WTC11 (cell line): Measurements from ENCODE around the gene ASIC3. TPM values are rescaled to one million over a fixed set of nuclear protein-coding genes. Genes with fewer than 3 reads are reported as not detected.

ENCODE experiments used
- ATAC-seq: fragments of 200-7000 bp; cut with Tn5 transposase; 2 replicates; pipeline ENCODE4 v1.10.0; 2021; ENCODE audit warnings: mild to moderate bottlenecking, moderate library complexity
- CTCF ChIA-PET: fragments of 300-600 bp; sonication (Branson Sonifier 250); formaldehyde crosslinking; loops from one replicate; lab custom pipeline; 2021; ENCODE audit warnings: antibody characterized with exemption; lab: Charles Lee
- POLR2A ChIA-PET: fragments of 350-600 bp; sonication (Branson Sonifier 250); formaldehyde crosslinking; loops from one replicate; lab custom pipeline; 2021; ENCODE audit warnings: antibody characterized with exemption; lab: Charles Lee
- DNase-seq: peaks from one replicate; pipeline ENCODE4 v3.0.0; 2021; ENCODE audit warnings: low spot score
- H3K27ac Mint-ChIP-seq: 2 replicates; pipeline ENCODE4 v1.8.0; 2021; ENCODE audit warnings: mixed read lengths
- H3K27me3 Mint-ChIP-seq: 2 replicates; pipeline ENCODE4 v1.8.0; 2021; ENCODE audit warnings: low read depth, mild to moderate bottlenecking, moderate library complexity, mixed read lengths
- H3K36me3 Mint-ChIP-seq: 2 replicates; pipeline ENCODE4 v1.8.0; 2021; ENCODE audit warnings: mixed read lengths
- H3K4me1 Mint-ChIP-seq: 2 replicates; pipeline ENCODE4 v1.8.0; 2022; ENCODE audit warnings: mixed read lengths
- H3K4me3 Mint-ChIP-seq: 2 replicates; pipeline ENCODE4 v1.8.0; 2021; ENCODE audit warnings: mild to moderate bottlenecking, moderate library complexity, mixed read lengths
- H3K9me3 Mint-ChIP-seq: 2 replicates; pipeline ENCODE4 v1.8.0; 2021; ENCODE audit warnings: mixed read lengths
- E2F5 ChIP-seq: sonication (generic); formaldehyde crosslinking; IDR thresholded peaks from 2 replicates; pipeline ENCODE4 v1.8.1; 2022; ENCODE audit warnings: mild to moderate bottlenecking, moderate library complexity, missing genetic modification reagents
- ELF4 ChIP-seq: sonication (generic); formaldehyde crosslinking; IDR thresholded peaks from 2 replicates; pipeline ENCODE4 v1.8.1; 2022; ENCODE audit warnings: low read depth, mild to moderate bottlenecking, moderate library complexity, missing genetic modification reagents
- ERG ChIP-seq: fragments of 250-450 bp; sonication (Bioruptor Pico); IDR thresholded peaks from 2 replicates; pipeline ENCODE4 v1.8.0; 2021; ENCODE audit warnings: mild to moderate bottlenecking
- ESRRA ChIP-seq: sonication (generic); formaldehyde crosslinking; IDR thresholded peaks from 2 replicates; pipeline ENCODE4 v1.8.1; 2022; ENCODE audit warnings: mild to moderate bottlenecking, missing genetic modification reagents, borderline replicate concordance
- FOXK1 ChIP-seq: sonication (generic); formaldehyde crosslinking; IDR thresholded peaks from 2 replicates; pipeline ENCODE4 v1.8.0; 2022; ENCODE audit warnings: mild to moderate bottlenecking, moderate library complexity, missing genetic modification reagents
- NR1H2 ChIP-seq: sonication (generic); formaldehyde crosslinking; IDR thresholded peaks from 2 replicates; pipeline ENCODE4 v1.9.0; 2021; ENCODE audit warnings: mild to moderate bottlenecking, moderate library complexity, missing genetic modification reagents
- PRDM15 ChIP-seq: sonication (generic); formaldehyde crosslinking; IDR thresholded peaks from 2 replicates; pipeline ENCODE4 v1.8.0; 2022; ENCODE audit warnings: missing genetic modification reagents
- STAT6 ChIP-seq: sonication (generic); formaldehyde crosslinking; conservative IDR thresholded peaks from 2 replicates; pipeline ENCODE4 v1.8.1; 2023; ENCODE audit warnings: mild to moderate bottlenecking, low read depth, missing genetic modification reagents, moderate library complexity
- TP53 ChIP-seq: sonication (generic); formaldehyde crosslinking; IDR thresholded peaks from 2 replicates; pipeline ENCODE4 v1.8.1; 2023; ENCODE audit warnings: mild to moderate bottlenecking, missing genetic modification reagents
- ZNF121 ChIP-seq: sonication (generic); formaldehyde crosslinking; IDR thresholded peaks from 2 replicates; pipeline ENCODE4 v1.8.0; 2023; ENCODE audit warnings: missing genetic modification reagents
- ZNF263 ChIP-seq: sonication (generic); formaldehyde crosslinking; IDR thresholded peaks from 2 replicates; pipeline ENCODE4 v1.8.1; 2022; ENCODE audit warnings: low read depth, mild to moderate bottlenecking, moderate library complexity, missing genetic modification reagents
- ZNF423 ChIP-seq: fragments of 250-450 bp; sonication (Bioruptor Pico); IDR thresholded peaks from 2 replicates; pipeline ENCODE4 v2.1.2; 2022; ENCODE audit warnings: mild to moderate bottlenecking, moderate library complexity
- ZNF532 ChIP-seq: fragments of 250-450 bp; sonication (Bioruptor Pico); IDR thresholded peaks from 2 replicates; pipeline ENCODE4 v1.9.0; 2021; ENCODE audit warnings: mild to moderate bottlenecking, borderline replicate concordance
- total RNA-seq: library from RNA; stranded (reverse); gene quantifications from 3 replicates; pipeline ENCODE4 v1.2.3, GENCODE V29; 2021
- TF ChIP-seq, protein P1 (sequence below): fragments of 200-600 bp; IDR thresholded peaks from 2 replicates; pipeline ENCODE4 v1.8.0; 2022; ENCODE audit warnings: antibody characterized with exemption
- TF ChIP-seq, protein P2 (sequence below): sonication (generic); formaldehyde crosslinking; IDR thresholded peaks from 2 replicates; pipeline ENCODE4 v1.8.0; 2023; ENCODE audit warnings: mild to moderate bottlenecking, missing genetic modification reagents

Gene ASIC3
- total RNA-seq, 1 experiment from 2014 or later: 5.5 TPM

DNA sequence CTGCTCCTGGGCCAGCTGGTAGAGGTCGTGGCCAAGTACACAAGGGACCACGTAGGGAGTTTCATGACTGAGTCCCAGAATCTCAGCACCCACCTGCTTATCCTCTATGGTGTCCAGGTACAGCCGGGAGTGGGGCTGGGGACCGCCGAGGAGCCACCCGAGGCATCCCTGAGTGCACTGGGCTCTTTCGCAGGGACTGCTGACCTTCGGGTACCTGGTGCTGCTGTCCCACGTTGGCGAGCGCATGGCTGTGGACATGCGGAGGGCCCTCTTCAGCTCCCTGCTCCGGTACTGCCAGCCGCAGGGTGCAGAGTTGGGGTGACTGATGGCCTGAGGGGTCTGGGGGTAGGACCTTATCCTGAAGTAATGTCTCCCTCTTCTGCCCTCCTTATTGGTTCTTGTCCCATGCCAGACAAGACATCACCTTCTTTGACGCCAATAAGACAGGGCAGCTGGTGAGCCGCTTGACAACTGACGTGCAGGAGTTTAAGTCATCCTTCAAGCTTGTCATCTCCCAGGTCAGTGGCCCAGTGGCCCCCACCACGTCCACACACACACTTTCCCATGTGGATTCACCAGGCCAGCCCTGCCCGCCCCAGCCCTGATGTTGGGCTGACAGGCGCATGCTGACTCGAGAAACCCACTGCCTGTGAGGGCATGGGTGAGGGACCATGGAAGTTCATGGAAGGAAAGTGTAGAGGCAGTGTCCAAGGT lies 13.9 kb upstream of the ASIC3 start:
- H3K4me1 Mint-ChIP-seq: no peaks in the 10 kb centered on the region
- H3K9me3 Mint-ChIP-seq: no peaks in the 10 kb centered on the region
- no peaks in the 10 kb centered on the region for H3K36me3 Mint-ChIP-seq
- DNase-seq (no peak), ATAC-seq (no peak)
- H3K27me3 Mint-ChIP-seq: no peaks in the 10 kb centered on the region
- no peak for TF ChIP-seq TP53 (CRISPR knock-in tag)
- no peak for TF ChIP-seq NR1H2 (CRISPR knock-in tag)
- no peak for TF ChIP-seq ELF4 (CRISPR knock-in tag)
- no peak for TF ChIP-seq E2F5 (CRISPR knock-in tag)
- TF ChIP-seq ZNF423 (CRISPR knock-in tag): no peak
- TF ChIP-seq, protein P1, sequence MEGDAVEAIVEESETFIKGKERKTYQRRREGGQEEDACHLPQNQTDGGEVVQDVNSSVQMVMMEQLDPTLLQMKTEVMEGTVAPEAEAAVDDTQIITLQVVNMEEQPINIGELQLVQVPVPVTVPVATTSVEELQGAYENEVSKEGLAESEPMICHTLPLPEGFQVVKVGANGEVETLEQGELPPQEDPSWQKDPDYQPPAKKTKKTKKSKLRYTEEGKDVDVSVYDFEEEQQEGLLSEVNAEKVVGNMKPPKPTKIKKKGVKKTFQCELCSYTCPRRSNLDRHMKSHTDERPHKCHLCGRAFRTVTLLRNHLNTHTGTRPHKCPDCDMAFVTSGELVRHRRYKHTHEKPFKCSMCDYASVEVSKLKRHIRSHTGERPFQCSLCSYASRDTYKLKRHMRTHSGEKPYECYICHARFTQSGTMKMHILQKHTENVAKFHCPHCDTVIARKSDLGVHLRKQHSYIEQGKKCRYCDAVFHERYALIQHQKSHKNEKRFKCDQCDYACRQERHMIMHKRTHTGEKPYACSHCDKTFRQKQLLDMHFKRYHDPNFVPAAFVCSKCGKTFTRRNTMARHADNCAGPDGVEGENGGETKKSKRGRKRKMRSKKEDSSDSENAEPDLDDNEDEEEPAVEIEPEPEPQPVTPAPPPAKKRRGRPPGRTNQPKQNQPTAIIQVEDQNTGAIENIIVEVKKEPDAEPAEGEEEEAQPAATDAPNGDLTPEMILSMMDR: no peak
- TF ChIP-seq STAT6 (CRISPR knock-in tag): no peak
- no peak for TF ChIP-seq ZNF121 (CRISPR knock-in tag)
- TF ChIP-seq FOXK1 (CRISPR knock-in tag): no peak
- no peak for TF ChIP-seq ESRRA
- TF ChIP-seq ZNF263 (CRISPR knock-in tag): no peak
- TF ChIP-seq PRDM15: no peak
- H3K27ac Mint-ChIP-seq: no peak overlapping the region
- POLR2A ChIA-PET: no interaction called here
- H3K4me3 Mint-ChIP-seq: no peak overlapping the region
- CTCF ChIA-PET: interaction anchor here (4.4 kb wide), 1 partner anchor 17 kb away, joined by 32 read pairs; no protein-coding TSS in a partner anchor

DNA sequence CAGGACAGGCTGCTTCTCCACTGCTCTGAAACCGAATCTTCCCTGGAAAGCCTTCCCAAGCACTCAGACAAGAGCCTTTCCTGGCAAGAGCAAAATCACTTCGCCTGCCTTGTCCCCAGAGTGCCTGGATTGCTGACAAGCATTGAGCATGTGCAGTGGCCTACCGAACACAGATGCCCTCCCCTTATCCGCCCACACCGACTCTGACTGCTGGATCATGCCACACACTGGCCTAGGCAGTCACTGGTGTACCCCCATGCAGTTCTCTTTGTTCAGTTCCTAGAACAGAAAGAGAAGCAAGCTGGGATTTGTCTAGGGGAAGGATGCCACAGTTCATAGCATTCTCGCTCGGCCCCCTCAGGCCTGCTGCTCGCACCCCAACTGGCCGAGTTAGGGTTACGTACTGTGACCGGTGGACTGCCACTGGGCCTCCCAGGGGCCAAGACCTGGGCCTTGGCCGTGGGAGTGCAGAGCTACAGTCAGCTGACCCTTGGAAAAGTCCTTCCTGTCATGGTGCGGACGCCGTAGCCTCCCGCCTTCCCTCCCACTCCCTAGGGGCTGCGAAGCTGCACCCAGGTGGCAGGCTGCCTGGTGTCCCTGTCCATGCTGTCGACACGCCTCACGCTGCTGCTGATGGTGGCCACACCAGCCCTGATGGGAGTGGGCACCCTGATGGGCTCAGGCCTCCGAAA lies 13.2 kb upstream of the ASIC3 start:
- Mint-ChIP-seq H3K4me1 (no peaks in the 10 kb centered on the region), H3K4me3 (no peak overlapping the region), H3K27me3 (no peaks in the 10 kb centered on the region), H3K9me3 (no peaks in the 10 kb centered on the region), H3K27ac (no peak overlapping the region), H3K36me3 (no peaks in the 10 kb centered on the region)
- ATAC-seq: no peak
- ChIA-PET CTCF (interaction anchor here (4.4 kb wide), 1 partner anchor 17 kb away, joined by 32 read pairs; no protein-coding TSS in a partner anchor), POLR2A (no interaction called here)
- DNase-seq: no peak
- TF ChIP-seq ZNF532 (CRISPR knock-in tag): no peak
- TF ChIP-seq TP53 (CRISPR knock-in tag): no peak
- TF ChIP-seq ERG (CRISPR knock-in tag): no peak
- TF ChIP-seq, protein P2, sequence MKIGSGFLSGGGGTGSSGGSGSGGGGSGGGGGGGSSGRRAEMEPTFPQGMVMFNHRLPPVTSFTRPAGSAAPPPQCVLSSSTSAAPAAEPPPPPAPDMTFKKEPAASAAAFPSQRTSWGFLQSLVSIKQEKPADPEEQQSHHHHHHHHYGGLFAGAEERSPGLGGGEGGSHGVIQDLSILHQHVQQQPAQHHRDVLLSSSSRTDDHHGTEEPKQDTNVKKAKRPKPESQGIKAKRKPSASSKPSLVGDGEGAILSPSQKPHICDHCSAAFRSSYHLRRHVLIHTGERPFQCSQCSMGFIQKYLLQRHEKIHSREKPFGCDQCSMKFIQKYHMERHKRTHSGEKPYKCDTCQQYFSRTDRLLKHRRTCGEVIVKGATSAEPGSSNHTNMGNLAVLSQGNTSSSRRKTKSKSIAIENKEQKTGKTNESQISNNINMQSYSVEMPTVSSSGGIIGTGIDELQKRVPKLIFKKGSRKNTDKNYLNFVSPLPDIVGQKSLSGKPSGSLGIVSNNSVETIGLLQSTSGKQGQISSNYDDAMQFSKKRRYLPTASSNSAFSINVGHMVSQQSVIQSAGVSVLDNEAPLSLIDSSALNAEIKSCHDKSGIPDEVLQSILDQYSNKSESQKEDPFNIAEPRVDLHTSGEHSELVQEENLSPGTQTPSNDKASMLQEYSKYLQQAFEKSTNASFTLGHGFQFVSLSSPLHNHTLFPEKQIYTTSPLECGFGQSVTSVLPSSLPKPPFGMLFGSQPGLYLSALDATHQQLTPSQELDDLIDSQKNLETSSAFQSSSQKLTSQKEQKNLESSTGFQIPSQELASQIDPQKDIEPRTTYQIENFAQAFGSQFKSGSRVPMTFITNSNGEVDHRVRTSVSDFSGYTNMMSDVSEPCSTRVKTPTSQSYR: no peak
